WTC11 (cell line): Measurements from ENCODE around the gene ZNF407. TPM values are rescaled to one million over a fixed set of nuclear protein-coding genes. Genes with fewer than 3 reads are reported as not detected.

Experiments used
- ATAC-seq: fragments of 200-7000 bp; cut with Tn5 transposase; 2 replicates; pipeline ENCODE4 v1.10.0; 2021; ENCODE audit warnings: mild to moderate bottlenecking, moderate library complexity
- CTCF ChIA-PET: fragments of 300-600 bp; sonication (Branson Sonifier 250); formaldehyde crosslinking; loops from one replicate; lab custom pipeline; 2021; ENCODE audit warnings: antibody characterized with exemption; lab: Charles Lee
- POLR2A ChIA-PET: fragments of 350-600 bp; sonication (Branson Sonifier 250); formaldehyde crosslinking; loops from one replicate; lab custom pipeline; 2021; ENCODE audit warnings: antibody characterized with exemption; lab: Charles Lee
- DNase-seq: peaks from one replicate; pipeline ENCODE4 v3.0.0; 2021; ENCODE audit warnings: low spot score
- H3K27ac Mint-ChIP-seq: 2 replicates; pipeline ENCODE4 v1.8.0; 2021; ENCODE audit warnings: mixed read lengths
- H3K27me3 Mint-ChIP-seq: 2 replicates; pipeline ENCODE4 v1.8.0; 2021; ENCODE audit warnings: low read depth, mild to moderate bottlenecking, moderate library complexity, mixed read lengths
- H3K36me3 Mint-ChIP-seq: 2 replicates; pipeline ENCODE4 v1.8.0; 2021; ENCODE audit warnings: mixed read lengths
- H3K4me1 Mint-ChIP-seq: 2 replicates; pipeline ENCODE4 v1.8.0; 2022; ENCODE audit warnings: mixed read lengths
- H3K4me3 Mint-ChIP-seq: 2 replicates; pipeline ENCODE4 v1.8.0; 2021; ENCODE audit warnings: mild to moderate bottlenecking, moderate library complexity, mixed read lengths
- H3K9me3 Mint-ChIP-seq: 2 replicates; pipeline ENCODE4 v1.8.0; 2021; ENCODE audit warnings: mixed read lengths
- ATF6 ChIP-seq: sonication (generic); formaldehyde crosslinking; IDR thresholded peaks from 2 replicates; pipeline ENCODE4 v1.8.1; 2023; ENCODE audit warnings: mild to moderate bottlenecking, missing genetic modification reagents
- CTCF ChIP-seq: fragments of 200-600 bp; IDR thresholded peaks from 2 replicates; pipeline ENCODE4 v1.8.0; 2022; ENCODE audit warnings: antibody characterized with exemption
- ERG ChIP-seq: fragments of 250-450 bp; sonication (Bioruptor Pico); IDR thresholded peaks from 2 replicates; pipeline ENCODE4 v1.8.0; 2021; ENCODE audit warnings: mild to moderate bottlenecking
- FOXJ3 ChIP-seq: sonication (generic); formaldehyde crosslinking; IDR thresholded peaks from 2 replicates; pipeline ENCODE4 v1.9.0; 2021; ENCODE audit warnings: missing genetic modification reagents, mild to moderate bottlenecking, borderline replicate concordance
- FOXK1 ChIP-seq: sonication (generic); formaldehyde crosslinking; IDR thresholded peaks from 2 replicates; pipeline ENCODE4 v1.8.0; 2022; ENCODE audit warnings: mild to moderate bottlenecking, moderate library complexity, missing genetic modification reagents
- OVOL2 ChIP-seq: fragments of 250-450 bp; sonication (Bioruptor Pico); IDR thresholded peaks from 2 replicates; pipeline ENCODE4 v1.9.0; 2021; ENCODE audit warnings: mild to moderate bottlenecking, borderline replicate concordance
- PRDM15 ChIP-seq: sonication (generic); formaldehyde crosslinking; IDR thresholded peaks from 2 replicates; pipeline ENCODE4 v1.8.0; 2022; ENCODE audit warnings: missing genetic modification reagents
- SOX15 ChIP-seq: fragments of 250-450 bp; sonication (Bioruptor Pico); IDR thresholded peaks from 2 replicates; pipeline ENCODE4 v1.9.0; 2021; ENCODE audit warnings: mild to moderate bottlenecking
- SP1 ChIP-seq: sonication (generic); formaldehyde crosslinking; conservative IDR thresholded peaks from 2 replicates; pipeline ENCODE4 v1.8.1; 2022; ENCODE audit warnings: missing genetic modification reagents
- TEAD1 ChIP-seq: sonication (generic); formaldehyde crosslinking; IDR thresholded peaks from 2 replicates; pipeline ENCODE4 v1.8.0; 2022; ENCODE audit warnings: mild to moderate bottlenecking, missing genetic modification reagents
- ZNF416 ChIP-seq: fragments of 250-450 bp; sonication (Bioruptor Pico); IDR thresholded peaks from 2 replicates; pipeline ENCODE4 v1.9.0; 2021; ENCODE audit warnings: mild to moderate bottlenecking, inconsistent platforms
- total RNA-seq: library from RNA; stranded (reverse); gene quantifications from 3 replicates; pipeline ENCODE4 v1.2.3, GENCODE V29; 2021
- TF ChIP-seq, protein P1 (sequence below): sonication (generic); formaldehyde crosslinking; IDR thresholded peaks from 2 replicates; pipeline ENCODE4 v1.8.1; 2022; ENCODE audit warnings: low read depth, mild to moderate bottlenecking, moderate library complexity, missing genetic modification reagents, borderline replicate concordance
- TF ChIP-seq, protein P2 (sequence below): sonication (generic); formaldehyde crosslinking; IDR thresholded peaks from 2 replicates; pipeline ENCODE4 v1.8.1; 2023; ENCODE audit warnings: mild to moderate bottlenecking, missing genetic modification reagents, moderate library complexity
- TF ChIP-seq, protein P3 (sequence below): fragments of 250-450 bp; sonication (Bioruptor Pico); IDR thresholded peaks from 2 replicates; pipeline ENCODE4 v1.9.0; 2021; ENCODE audit warnings: mild to moderate bottlenecking
- TF ChIP-seq, protein P4 (sequence below): sonication (generic); formaldehyde crosslinking; IDR thresholded peaks from 2 replicates; pipeline ENCODE4 v1.8.0; 2023; ENCODE audit warnings: mild to moderate bottlenecking, missing genetic modification reagents
- TF ChIP-seq, protein P5 (sequence below): sonication (generic); formaldehyde crosslinking; IDR thresholded peaks from 2 replicates; pipeline ENCODE4 v1.8.1; 2022; ENCODE audit warnings: low read depth, missing genetic modification reagents, borderline replicate concordance

ZNF407 gene
- total RNA-seq, 1 experiment from 2014 or later = 6.5 TPM

DNA sequence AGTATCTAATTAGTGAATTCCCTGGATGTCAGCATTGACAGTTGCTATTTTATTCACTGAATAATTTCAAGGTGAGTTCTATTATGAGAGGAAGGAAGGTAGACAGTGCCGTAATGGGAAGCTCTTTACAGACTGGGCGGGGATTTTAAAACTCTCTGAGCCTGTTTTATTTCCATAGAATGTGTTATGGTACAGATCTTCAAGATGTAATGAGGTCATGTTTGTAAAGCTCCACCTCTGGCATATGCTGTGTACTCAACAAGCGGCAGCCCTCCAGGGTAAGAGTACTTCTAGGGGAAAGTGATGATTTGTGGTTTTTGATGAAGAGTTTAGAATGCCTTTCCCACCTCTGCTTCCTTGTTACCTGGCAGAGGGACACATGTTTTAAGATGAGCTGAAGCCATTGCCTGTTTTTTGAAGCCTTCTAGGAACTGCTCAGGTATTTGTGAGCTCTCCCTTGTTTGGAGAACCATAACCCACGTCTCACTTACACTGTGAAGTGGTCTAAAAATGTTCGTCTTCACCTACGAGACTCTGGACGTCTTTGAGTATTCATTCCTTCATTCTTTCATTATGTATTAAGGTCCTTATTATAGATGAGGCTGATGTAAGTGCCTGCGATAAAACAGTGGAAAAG, 360.0 kb downstream of the ZNF407 start (continued):
- TF ChIP-seq, protein P1, sequence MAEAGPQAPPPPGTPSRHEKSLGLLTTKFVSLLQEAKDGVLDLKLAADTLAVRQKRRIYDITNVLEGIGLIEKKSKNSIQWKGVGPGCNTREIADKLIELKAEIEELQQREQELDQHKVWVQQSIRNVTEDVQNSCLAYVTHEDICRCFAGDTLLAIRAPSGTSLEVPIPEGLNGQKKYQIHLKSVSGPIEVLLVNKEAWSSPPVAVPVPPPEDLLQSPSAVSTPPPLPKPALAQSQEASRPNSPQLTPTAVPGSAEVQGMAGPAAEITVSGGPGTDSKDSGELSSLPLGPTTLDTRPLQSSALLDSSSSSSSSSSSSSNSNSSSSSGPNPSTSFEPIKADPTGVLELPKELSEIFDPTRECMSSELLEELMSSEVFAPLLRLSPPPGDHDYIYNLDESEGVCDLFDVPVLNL (CRISPR knock-in tag) = no peak
- TF ChIP-seq SOX15 (no peak), SP1 (CRISPR knock-in tag) (no peak)

DNA sequence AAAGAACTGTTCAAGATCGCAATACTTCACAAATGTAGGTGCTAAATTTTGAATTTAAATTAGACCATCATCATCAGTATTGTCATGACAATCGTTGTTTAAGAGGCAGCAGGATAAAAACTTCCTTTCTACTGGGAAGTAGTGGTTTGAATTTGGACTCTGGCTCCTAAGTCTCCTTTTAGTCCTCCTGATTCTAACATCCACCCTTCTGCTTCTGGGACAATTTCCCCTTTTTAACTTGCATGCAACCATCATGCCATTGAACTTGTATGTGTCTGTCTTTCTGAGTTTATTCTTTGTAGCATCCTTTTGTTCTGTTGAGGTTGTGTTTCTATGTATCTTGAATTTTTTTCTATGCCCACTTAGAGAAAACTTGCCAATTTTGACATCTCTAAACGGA, 361.5 kb downstream of the ZNF407 start:
- no peaks in the 10 kb centered on the region for H3K27me3 Mint-ChIP-seq
- H3K36me3 Mint-ChIP-seq = no peaks in the 10 kb centered on the region
- CTCF ChIA-PET = no interaction called here
- POLR2A ChIA-PET = no interaction called here
- H3K9me3 Mint-ChIP-seq = 0 out of 2 replicates have a peak, but pooled peaks cover 3% of the 10 kb centered on the region
- no peak for TF ChIP-seq ATF6 (CRISPR knock-in tag)
- TF ChIP-seq, protein P2, sequence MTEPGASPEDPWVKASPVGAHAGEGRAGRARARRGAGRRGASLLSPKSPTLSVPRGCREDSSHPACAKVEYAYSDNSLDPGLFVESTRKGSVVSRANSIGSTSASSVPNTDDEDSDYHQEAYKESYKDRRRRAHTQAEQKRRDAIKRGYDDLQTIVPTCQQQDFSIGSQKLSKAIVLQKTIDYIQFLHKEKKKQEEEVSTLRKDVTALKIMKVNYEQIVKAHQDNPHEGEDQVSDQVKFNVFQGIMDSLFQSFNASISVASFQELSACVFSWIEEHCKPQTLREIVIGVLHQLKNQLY (CRISPR knock-in tag) = no peak
- ATAC-seq (no peak), DNase-seq (no peak)
- no peak overlapping the region for H3K27ac Mint-ChIP-seq
- peaks cover 24% of the 10 kb centered on the region for H3K4me1 Mint-ChIP-seq
- no peak overlapping the region for H3K4me3 Mint-ChIP-seq

DNA sequence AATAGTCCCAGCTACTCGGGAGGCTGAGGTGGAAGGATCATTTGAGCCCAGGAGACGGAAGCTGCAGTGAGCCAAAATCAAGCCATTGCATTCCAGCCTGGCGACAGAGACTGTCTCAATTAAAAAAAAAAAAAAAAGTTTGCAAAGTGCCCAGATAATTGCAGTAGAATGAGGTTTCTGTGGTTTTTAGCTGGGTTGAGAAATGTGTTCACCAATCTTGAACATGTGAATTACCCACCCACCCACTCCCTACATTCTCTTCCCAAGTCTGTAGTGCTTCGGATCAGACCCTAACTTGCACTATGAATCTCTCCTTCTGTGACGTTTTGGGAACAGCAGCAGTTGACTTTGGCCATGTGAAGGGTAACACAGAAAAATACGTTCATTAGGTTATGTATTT, 363.9 kb downstream of the ZNF407 start:
- H3K36me3 Mint-ChIP-seq = 0 out of 2 replicates have a peak, but pooled peaks cover 5% of the 10 kb centered on the region
- DNase-seq (no peak), ATAC-seq (no peak)
- no peak overlapping the region for H3K27ac Mint-ChIP-seq
- H3K4me3 Mint-ChIP-seq = no peak overlapping the region
- peaks cover 17% of the 10 kb centered on the region for H3K9me3 Mint-ChIP-seq
- CTCF ChIA-PET = interaction anchor here (0.7 kb wide), 1 partner anchor 585 kb away, joined by 3 read pairs; no protein-coding TSS in a partner anchor
- H3K27me3 Mint-ChIP-seq = no peaks in the 10 kb centered on the region
- peaks cover 24% of the 10 kb centered on the region for H3K4me1 Mint-ChIP-seq
- POLR2A ChIA-PET = no interaction called here
- TF ChIP-seq CTCF (no peak), FOXK1 (CRISPR knock-in tag) (no peak), TEAD1 (CRISPR knock-in tag) (no peak), ERG (CRISPR knock-in tag) (no peak), FOXJ3 (no peak), OVOL2 (no peak), ZNF416 (CRISPR knock-in tag) (no peak), PRDM15 (CRISPR knock-in tag) (no peak)
- TF ChIP-seq, protein P3, sequence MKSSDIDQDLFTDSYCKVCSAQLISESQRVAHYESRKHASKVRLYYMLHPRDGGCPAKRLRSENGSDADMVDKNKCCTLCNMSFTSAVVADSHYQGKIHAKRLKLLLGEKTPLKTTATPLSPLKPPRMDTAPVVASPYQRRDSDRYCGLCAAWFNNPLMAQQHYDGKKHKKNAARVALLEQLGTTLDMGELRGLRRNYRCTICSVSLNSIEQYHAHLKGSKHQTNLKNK (CRISPR knock-in tag) = no peak
- TF ChIP-seq, protein P4, sequence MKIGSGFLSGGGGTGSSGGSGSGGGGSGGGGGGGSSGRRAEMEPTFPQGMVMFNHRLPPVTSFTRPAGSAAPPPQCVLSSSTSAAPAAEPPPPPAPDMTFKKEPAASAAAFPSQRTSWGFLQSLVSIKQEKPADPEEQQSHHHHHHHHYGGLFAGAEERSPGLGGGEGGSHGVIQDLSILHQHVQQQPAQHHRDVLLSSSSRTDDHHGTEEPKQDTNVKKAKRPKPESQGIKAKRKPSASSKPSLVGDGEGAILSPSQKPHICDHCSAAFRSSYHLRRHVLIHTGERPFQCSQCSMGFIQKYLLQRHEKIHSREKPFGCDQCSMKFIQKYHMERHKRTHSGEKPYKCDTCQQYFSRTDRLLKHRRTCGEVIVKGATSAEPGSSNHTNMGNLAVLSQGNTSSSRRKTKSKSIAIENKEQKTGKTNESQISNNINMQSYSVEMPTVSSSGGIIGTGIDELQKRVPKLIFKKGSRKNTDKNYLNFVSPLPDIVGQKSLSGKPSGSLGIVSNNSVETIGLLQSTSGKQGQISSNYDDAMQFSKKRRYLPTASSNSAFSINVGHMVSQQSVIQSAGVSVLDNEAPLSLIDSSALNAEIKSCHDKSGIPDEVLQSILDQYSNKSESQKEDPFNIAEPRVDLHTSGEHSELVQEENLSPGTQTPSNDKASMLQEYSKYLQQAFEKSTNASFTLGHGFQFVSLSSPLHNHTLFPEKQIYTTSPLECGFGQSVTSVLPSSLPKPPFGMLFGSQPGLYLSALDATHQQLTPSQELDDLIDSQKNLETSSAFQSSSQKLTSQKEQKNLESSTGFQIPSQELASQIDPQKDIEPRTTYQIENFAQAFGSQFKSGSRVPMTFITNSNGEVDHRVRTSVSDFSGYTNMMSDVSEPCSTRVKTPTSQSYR (CRISPR knock-in tag) = no peak
- TF ChIP-seq, protein P5, sequence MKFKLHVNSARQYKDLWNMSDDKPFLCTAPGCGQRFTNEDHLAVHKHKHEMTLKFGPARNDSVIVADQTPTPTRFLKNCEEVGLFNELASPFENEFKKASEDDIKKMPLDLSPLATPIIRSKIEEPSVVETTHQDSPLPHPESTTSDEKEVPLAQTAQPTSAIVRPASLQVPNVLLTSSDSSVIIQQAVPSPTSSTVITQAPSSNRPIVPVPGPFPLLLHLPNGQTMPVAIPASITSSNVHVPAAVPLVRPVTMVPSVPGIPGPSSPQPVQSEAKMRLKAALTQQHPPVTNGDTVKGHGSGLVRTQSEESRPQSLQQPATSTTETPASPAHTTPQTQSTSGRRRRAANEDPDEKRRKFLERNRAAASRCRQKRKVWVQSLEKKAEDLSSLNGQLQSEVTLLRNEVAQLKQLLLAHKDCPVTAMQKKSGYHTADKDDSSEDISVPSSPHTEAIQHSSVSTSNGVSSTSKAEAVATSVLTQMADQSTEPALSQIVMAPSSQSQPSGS (CRISPR knock-in tag) = no peak
